ENCODE measurements around the gene FMN1.

The FMN1 gene

GRCh38 chr15:33197636-33198035 is 3.1 kb upstream of the FMN1 start:
- DNase-seq: no peak

- peak; percentile 36 for DNase-seq
Observed at GRCh38 chr15:33194237-33194636, 277 bp downstream of the FMN1 start.

GRCh38 chr15:33191591-33191990 is 2.9 kb downstream of the FMN1 start:
- no peak for DNase-seq

GRCh38 chr15:33190539-33190938 is 4.0 kb downstream of the FMN1 start:
- no peak for DNase-seq

GRCh38 chr15:33188641-33189257 is 5.8 kb downstream of the FMN1 start:
- no peak for DNase-seq

- DNase-seq: no peak
Observed at GRCh38 chr15:33188159-33188558, 6.4 kb downstream of the FMN1 start.

GRCh38 chr15:33183334-33183733 is 11.2 kb downstream of the FMN1 start:
- DNase-seq: no peak

GRCh38 chr15:33182926-33183325 is 11.6 kb downstream of the FMN1 start:
- DNase-seq: no peak

- DNase-seq: no peak
Observed at GRCh38 chr15:33182278-33182905, 12.1 kb downstream of the FMN1 start.

- no peak for DNase-seq
Observed at GRCh38 chr15:33179874-33180273, 14.6 kb downstream of the FMN1 start.

- no peak for DNase-seq
Observed at GRCh38 chr15:33171202-33171601, 23.3 kb downstream of the FMN1 start.

- no peak for DNase-seq
Observed at GRCh38 chr15:33169625-33170024, 24.9 kb downstream of the FMN1 start.

- DNase-seq: no peak
Observed at GRCh38 chr15:33168444-33168843, 26.1 kb downstream of the FMN1 start.

- no peak for DNase-seq
Observed at GRCh38 chr15:33163816-33164215, 30.7 kb downstream of the FMN1 start.

GRCh38 chr15:33161209-33161608 is 33.3 kb downstream of the FMN1 start:
- DNase-seq: no peak

- DNase-seq: no peak
Observed at GRCh38 chr15:33160581-33161165, 33.8 kb downstream of the FMN1 start.

- DNase-seq: peak; percentile 50
Observed at GRCh38 chr15:33159726-33160453, 34.6 kb downstream of the FMN1 start.

- no peak for DNase-seq
Observed at GRCh38 chr15:33158366-33158765, 36.1 kb downstream of the FMN1 start.

- no peak for DNase-seq
Observed at GRCh38 chr15:33157371-33158037, 37.0 kb downstream of the FMN1 start.

- DNase-seq: peak; percentile 30
Observed at GRCh38 chr15:33155691-33156420, 38.7 kb downstream of the FMN1 start.

- peak; percentile 50 for DNase-seq
Observed at GRCh38 chr15:33154351-33155166, 40.0 kb downstream of the FMN1 start.

- no peak for DNase-seq
Observed at GRCh38 chr15:33153548-33153947, 41.0 kb downstream of the FMN1 start.

Data from hematopoietic multipotent progenitor cell treated with erythropoietin and hydrocortisone succinate and interleukin-3 and kit ligand, for 4 days (in vitro differentiated cells).